Peyer's patch (tissue), 4 donors: ENCODE results near the gene CATSPERE. TPM values are rescaled to one million over a fixed set of nuclear protein-coding genes. Genes with fewer than 3 reads are reported as not detected.

Experiments used
- DNase-seq, 3 donors: peaks; one replicate each; pipeline ENCODE4 v3.0.0-alpha.2; 2017 to 2019
- H3K27ac ChIP-seq, 4 donors: fragments of 200-600 bp; sonication (generic); one replicate each; pipeline ENCODE4 v1.5.1; 2016 to 2019
- H3K27me3 ChIP-seq, 2 donors: fragments of 200-600 bp; sonication (generic); one replicate each; pipeline ENCODE4 v1.5.1; 2019
- H3K36me3 ChIP-seq, 3 donors: fragments of 200-600 bp; sonication (generic); one replicate each; pipeline ENCODE4 v1.5.1; 2016 to 2019
- H3K4me1 ChIP-seq, 4 donors: fragments of 200-600 bp; sonication (generic); one replicate each; pipeline ENCODE4 v1.5.1; 2016 to 2019
- H3K4me3 ChIP-seq, 4 donors: fragments of 200-600 bp; sonication (generic); 1 replicate in 3 of 4; 2 replicates in 1 of 4; pipeline ENCODE4 v1.5.1; 2016 to 2019; ENCODE audit warnings: mild to moderate bottlenecking in 1 of 4
- H3K9me3 ChIP-seq, 4 donors: fragments of 200-600 bp; sonication (generic); one replicate each; pipeline ENCODE4 v1.5.1; 2016 to 2019; ENCODE audit warnings: mild to moderate bottlenecking in 1 of 4
- CTCF ChIP-seq, 6 experiments: fragments of 450-650 bp in 4 of 6; fragments of 200-600 bp in 2 of 6; sonication (generic) in 1 of 6; IDR thresholded peaks; one replicate each; pipeline ENCODE4 v1.5.1; 2017 to 2019; ENCODE audit warnings: antibody characterized with exemption in 6 of 6, mild to moderate bottlenecking in 3 of 6, moderate library complexity in 1 of 6
- POLR2A ChIP-seq, 2 donors: fragments of 450-650 bp; IDR thresholded peaks; one replicate each; pipeline ENCODE4 v1.5.1; 2017; ENCODE audit warnings: antibody characterized with exemption in 2 of 2, mild to moderate bottlenecking in 2 of 2, moderate library complexity in 2 of 2
- total RNA-seq, 4 donors: library from RNA; depleted of rRNA; stranded (reverse); fragments of >200 nt; gene quantifications; one replicate each; pipeline ENCODE4 v1.1.0, GENCODE V29; 2016

CATSPERE gene
- total RNA-seq, 4 donors from 2014 or later: 0.18 to 9.3 (median 1.2) TPM; not detected in 1

DNA sequence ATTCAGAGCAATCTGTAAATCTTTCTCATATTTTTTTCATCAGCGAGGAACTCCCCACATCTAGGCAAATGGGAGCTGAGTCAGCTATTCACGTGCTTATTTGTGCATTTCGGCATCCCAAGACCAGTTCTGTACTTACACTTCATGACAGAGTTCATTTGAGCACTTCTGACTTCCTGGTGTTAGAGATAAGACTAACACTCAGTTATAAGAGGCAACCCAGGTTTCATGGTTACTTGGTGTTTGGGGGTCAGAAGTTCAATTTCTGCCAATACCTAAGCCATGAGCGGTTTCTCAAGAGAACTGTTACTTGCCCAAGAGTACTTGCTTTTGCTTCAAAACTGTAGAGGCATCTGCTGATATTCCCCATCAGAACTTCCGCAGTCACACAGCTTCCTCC is 167.7 kb downstream of the CATSPERE start:
- H3K36me3 ChIP-seq: no peaks in the 10 kb centered on the region
- H3K27ac ChIP-seq: no peak overlapping the region
- H3K4me1 ChIP-seq: no peaks in the 10 kb centered on the region
- TF ChIP-seq POLR2A (IDR thresholded peaks at IDR 0.05) (no peak), CTCF (IDR thresholded peaks at IDR 0.05) (no peak)
- no peak for DNase-seq
- no peak overlapping the region for H3K4me3 ChIP-seq
- H3K27me3 ChIP-seq: no peaks in the 10 kb centered on the region
- no peaks in the 10 kb centered on the region for H3K9me3 ChIP-seq

DNA sequence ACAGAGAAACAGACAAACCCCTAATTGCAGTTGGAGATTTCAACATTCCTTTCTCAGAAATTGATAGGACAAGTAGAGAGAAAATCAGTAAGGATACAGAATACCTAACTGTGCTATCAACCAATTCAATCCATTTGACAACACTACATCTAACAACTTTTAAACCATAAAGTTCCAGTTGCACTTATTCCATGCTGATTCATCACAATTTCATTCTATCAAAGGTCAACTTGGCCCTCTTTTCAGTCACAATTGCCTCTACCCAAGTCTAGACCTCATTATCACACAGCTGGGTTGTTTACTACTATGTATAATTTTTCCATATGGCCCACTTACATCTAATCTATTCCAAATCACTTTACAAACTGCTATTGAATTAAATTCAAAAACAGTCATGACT is 172.1 kb downstream of the CATSPERE start:
- no peak for TF ChIP-seq POLR2A (IDR thresholded peaks at IDR 0.05)
- no peak for TF ChIP-seq CTCF (IDR thresholded peaks at IDR 0.05)
- Histone ChIP-seq H3K9me3 (no peaks in the 10 kb centered on the region), H3K36me3 (no peaks in the 10 kb centered on the region), H3K4me3 (no peak overlapping the region), H3K27ac (no peak overlapping the region), H3K27me3 (no peaks in the 10 kb centered on the region), H3K4me1 (no peaks in the 10 kb centered on the region)
- DNase-seq: no peak

DNA sequence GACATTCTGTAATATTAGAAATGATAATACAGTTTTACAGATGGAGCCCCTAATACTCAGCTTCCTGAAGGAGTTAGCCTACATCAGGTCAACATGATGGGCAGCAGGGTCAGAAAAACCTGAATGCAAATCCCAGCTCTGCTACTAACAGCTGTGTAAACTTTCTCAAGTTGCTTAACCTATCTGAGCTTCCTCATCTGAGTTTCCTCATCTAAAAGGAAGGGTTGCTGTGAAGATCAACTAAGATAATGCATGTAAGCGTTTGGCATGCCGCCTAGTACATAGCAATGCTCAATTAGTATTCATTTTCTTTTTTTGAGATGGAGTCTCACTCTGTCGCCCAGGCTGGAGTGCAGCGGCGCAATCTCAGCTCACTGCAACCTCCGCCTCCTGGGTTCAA is 173.5 kb downstream of the CATSPERE start:
- TF ChIP-seq CTCF (IDR thresholded peaks at IDR 0.05) (no peak), POLR2A (IDR thresholded peaks at IDR 0.05) (no peak)
- no peaks in the 10 kb centered on the region for H3K9me3 ChIP-seq
- no peak overlapping the region for H3K27ac ChIP-seq
- no peaks in the 10 kb centered on the region for H3K36me3 ChIP-seq
- no peak for DNase-seq
- H3K4me1 ChIP-seq: no peaks in the 10 kb centered on the region
- no peaks in the 10 kb centered on the region for H3K27me3 ChIP-seq
- no peak overlapping the region for H3K4me3 ChIP-seq

DNA sequence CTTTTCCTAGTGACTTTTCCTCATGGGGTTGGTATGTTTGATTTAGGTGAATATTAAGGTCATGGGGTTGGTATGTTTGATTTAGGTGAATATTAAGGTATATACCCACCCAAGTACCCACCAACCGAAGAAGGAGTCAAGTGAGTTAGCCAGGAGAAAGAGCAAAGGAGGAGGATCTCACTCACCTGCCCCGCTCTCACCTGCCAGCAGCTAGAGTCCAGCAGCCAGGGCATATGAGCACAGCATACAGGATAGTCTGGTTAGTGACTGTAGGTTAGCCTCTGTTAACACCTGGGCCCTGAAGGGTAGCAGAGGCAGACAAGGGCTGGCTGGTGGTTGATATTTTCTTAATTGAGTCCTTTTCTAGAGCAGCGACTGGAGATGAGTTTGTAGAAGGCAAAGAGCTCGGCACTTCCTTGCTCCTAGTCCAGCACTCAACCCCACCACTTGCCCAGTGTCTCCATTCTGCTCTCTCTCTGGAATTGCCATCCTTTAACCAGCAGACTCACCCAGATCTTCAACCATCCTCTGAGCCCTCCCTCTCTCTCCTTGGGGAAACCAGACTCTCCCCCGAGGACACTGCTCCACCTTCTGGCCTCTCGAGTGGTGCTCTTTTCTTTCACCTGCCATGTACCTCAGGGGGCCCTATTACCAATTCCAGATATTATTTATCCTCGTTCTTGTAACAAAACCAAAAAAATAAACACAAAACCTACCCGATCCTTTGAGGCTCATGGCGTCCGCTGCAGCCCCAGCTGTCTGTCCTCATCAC is 175.6 kb downstream of the CATSPERE start:
- no peak for TF ChIP-seq CTCF (IDR thresholded peaks at IDR 0.05)
- no peak for TF ChIP-seq POLR2A (IDR thresholded peaks at IDR 0.05)
- no peaks in the 10 kb centered on the region for H3K4me1 ChIP-seq
- H3K36me3 ChIP-seq: no peaks in the 10 kb centered on the region
- DNase-seq: no peak
- H3K27ac ChIP-seq: no peak overlapping the region
- no peaks in the 10 kb centered on the region for H3K9me3 ChIP-seq
- H3K4me3 ChIP-seq: no peak overlapping the region
- no peaks in the 10 kb centered on the region for H3K27me3 ChIP-seq

DNA sequence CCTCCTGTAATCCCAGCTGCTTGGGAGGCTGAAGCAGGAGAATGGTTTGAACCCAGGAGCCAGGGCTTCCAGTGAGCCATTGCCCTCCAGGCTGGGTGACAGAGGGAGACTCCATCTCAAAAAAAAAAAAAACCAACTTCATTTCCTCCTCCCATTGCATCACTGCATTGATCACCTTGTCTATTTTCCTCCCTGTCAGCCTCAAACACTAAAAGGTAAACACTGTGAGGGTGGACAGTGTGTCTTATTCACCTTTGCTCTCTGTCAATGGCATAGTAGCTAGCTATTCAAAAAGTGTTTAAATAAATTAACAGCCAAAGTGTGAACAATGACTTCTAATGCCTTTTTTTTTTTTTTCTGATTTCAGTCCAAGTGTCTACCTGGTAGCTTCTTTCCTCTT is 178.5 kb downstream of the CATSPERE start:
- TF ChIP-seq CTCF (IDR thresholded peaks at IDR 0.05) (no peak), POLR2A (IDR thresholded peaks at IDR 0.05) (no peak)
- Histone ChIP-seq H3K4me3 (no peak overlapping the region), H3K9me3 (no peaks in the 10 kb centered on the region), H3K27me3 (no peaks in the 10 kb centered on the region), H3K36me3 (no peaks in the 10 kb centered on the region), H3K4me1 (no peaks in the 10 kb centered on the region), H3K27ac (no peak overlapping the region)
- DNase-seq: no peak
